ENCODE results near the gene ADGRV1.
"Not testable (repeated sequence)": the region's sequence is repeated elsewhere in the genome, so short reads cannot be mapped to it uniquely, and the experiment has no call there.

The ADGRV1 gene

DNA sequence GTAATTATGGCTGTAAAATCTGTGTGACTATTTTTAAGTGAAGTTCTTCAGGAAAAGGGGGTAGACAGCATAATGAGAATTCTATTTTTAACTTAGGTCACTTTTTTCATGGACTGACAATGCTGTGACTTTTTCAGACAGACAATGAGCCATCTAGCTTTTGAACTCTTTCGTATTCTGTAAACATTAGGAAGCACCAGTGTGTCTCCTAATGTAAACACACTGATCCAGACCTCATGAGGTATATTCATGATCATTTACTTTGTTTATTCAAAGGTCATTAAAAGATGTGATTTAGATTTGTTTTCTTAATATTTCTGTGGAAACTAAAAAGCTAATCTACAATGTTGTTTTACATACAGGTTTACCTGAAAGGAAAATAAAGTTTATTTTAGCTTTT lies 352.6 kb downstream of the ADGRV1 start:
- DNase-seq, result no peak

DNA sequence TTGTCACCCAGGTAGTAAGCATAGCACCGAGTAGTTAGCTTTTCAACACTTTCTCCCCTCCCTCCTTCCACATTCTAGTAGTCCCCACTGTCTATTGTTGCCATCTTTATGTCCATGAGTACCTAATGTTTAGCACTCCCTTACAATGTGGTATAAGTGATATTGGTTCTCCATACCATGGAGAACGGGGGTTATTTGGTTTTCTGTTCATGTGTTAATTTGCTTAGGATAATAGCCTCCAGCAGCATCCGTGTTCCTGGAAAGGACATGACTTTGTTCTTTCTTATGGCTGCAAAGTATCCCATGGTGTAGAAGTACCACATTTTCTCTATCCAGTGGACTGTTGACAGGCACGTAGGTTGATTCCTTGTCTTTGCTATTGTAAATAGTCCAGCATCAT lies 353.9 kb downstream of the ADGRV1 start:
- DNase-seq, result no peak

DNA sequence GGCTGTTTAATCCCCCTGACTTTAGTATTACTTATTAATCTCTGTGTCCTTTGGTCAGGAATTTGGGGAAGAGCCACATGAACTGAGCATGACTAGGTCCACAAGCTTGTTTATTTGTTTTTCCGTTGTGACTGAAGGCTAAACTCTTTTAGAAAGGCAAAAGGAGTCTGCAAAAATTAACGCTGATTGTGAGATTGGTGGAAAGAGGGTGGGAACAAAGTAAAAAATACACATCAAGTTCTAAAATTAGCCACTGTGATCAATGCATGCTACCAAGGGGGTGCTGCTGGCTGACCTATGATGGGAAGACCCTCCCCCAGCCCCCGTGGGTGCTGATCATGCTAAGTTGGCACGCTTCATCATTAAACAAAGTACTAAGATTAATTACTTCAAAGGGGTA lies 356.8 kb downstream of the ADGRV1 start:
- DNase-seq, result no peak

DNA sequence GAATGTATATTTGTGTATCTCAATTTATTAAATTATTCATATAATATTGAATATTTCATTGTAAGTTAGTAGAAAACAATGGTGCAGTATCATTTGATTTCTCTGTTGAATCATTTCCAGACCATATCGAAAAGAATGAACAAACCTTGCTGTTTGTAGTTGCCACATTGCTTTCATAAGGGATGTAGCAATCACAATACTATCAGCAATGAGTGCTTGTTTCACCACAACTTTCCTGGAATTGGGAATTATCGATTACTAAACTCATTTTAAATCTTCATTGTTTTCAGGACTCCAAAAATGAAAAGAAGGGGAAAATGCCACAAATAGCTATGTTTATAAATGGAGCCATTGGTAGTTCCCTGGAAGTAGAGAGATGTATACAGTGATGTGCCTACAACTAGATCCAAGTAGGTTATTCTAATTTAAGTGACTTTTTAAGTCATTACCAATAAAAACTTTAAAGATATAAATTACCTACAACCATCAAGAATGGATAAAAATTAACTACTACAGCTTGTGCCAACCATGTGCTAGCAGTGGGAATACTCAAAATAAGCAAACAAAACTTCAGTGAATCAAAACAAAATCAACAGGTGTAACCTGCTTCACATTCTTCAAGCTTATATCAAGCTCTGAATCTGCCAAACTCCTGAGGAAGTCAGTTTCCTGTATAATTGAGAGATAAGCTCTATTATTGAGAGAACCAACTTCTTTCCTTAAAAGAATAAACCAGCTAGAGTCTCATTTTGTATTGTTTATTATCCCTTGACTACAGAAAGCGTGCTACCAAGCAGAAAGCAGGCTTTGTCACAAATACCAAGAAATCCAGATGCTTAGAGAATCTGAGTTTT lies 358.6 kb downstream of the ADGRV1 start:
- DNase-seq, result no peak

DNA sequence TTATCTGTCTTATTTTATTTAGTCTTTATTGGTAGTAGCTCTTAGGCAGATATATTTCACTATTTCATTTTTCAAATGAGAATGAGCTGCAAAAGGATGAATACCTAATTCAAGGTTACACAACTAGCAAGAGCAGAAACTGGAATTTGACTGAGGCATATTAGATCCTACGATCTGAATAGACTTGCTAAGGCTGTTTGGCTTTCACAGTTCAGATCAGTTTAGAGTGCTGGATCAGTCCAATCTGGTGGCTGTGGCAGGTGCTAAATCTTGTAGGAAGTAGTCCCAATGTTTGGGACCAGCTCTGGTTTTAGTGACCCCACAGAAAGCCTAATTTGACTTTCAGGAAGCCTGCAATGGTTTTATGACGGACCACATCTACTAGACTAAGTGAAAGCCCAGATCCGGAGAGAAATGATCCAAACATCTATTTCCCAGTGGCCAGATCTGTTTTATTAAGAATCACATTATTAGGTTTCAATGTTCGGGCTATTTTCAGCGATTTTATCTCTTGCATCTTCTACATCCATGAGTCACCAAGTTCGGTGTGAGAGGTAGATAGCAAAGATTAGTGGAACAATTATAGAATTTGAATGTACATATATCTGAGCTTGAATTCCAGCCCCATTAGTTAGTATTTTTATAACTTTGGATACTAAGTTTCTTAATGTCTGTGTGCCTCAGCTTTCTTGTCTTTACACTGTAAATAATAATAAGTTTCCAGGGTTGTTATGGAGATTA lies 359.5 kb downstream of the ADGRV1 start:
- no peak for DNase-seq

DNA sequence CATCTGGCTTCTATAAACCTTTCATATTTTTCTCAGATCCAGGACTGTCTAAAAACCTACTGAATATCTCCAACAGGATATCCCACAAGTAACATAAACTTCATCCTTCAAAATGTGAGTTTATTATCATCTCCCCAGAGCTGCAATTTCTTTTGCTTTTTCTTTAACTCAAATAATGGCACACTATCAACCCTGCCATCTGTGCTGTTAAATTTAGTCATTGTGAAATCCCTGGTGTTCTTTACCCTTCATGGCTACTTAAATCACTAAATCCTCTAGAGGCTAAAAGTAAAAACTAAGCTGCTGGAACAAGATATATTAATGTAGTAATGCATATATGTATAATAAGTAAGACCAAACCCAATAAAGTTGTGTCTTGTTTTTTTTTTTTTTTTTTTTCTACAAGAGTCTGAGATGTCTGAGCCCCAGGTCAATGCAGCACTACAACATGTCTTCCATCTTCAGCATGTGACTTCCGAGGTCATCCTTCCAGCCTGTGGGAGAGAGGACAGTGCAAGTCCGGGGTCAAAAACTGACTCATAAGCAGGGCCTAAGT lies 362.9 kb downstream of the ADGRV1 start:
- DNase-seq, result no peak

DNA sequence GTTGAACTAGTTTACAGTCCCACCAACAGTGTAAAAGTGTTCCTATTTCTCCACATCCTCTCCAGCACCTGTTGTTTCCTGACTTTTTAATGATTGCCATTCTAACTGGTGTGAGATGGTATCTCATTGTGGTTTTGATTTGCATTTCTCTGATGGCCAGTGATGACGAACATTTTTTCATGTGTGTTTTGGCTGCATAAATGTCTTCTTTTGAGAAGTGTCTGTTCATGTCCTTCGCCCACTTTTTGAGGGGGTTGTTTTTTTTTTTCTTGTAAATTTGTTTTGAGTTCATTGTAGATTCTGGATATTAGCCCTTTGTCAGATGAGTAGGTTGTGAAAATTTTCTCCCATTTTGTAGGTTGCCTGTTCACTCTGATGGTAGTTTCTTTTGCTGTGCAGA lies 365.6 kb downstream of the ADGRV1 start:
- not testable (repeated sequence) for DNase-seq

DNA sequence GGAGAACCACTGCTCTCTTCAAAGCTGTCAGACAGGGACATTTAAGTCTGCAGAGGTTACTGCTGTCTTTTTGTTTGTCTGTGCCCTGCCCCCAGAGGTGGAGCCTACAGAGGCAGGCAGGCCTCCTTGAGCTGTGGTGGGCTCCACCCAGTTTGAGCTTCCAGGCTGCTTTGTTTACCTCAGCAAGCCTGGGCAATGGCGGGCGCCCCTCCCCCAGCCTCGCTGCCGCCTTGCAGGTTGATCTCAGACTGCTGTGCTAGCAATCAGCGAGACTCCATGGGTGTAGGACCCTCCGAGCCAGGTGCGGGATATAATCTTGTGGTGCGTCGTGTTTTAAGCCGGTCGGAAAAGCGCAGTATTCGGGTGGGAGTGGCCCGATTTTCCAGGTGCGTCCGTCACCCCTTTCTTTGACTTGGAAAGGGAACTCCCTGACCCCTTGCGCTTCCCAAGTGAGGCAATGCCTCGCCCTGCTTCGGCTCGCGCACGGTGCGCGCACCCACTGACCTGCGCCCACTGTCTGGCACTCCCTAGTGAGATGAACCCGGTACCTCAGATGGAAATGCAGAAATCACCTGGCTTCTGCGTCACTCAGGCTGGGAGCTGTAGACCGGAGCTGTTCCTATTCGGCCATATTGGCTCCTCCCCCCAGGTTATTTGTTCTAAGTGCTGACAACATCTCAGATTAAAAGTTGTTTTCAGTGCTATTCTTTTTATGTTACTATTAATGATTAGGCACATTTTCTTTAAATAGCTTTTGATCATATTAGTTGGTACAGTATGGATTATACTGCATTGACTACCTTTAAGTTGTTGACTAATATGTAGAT lies 370.6 kb downstream of the ADGRV1 start:
- not testable (repeated sequence) for DNase-seq

DNA sequence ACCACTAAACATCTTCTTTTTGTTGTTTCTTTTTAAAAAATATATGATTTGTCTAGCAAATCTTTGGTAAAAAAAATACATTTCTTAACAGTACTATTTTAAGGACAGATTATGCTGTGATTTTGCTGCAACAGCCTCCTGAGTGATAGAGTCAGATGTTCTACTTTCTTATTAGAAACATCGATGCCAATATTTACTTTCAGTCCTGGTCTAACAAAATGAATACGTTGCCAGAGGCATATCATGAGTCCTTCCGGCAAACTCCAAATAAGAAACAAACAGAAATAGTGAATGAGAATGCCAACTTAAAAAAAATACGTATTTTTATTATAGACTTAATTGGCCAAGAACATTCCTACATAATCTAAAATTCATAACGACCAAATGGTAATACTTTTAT lies 371.5 kb downstream of the ADGRV1 start:
- DNase-seq, result no peak

DNA sequence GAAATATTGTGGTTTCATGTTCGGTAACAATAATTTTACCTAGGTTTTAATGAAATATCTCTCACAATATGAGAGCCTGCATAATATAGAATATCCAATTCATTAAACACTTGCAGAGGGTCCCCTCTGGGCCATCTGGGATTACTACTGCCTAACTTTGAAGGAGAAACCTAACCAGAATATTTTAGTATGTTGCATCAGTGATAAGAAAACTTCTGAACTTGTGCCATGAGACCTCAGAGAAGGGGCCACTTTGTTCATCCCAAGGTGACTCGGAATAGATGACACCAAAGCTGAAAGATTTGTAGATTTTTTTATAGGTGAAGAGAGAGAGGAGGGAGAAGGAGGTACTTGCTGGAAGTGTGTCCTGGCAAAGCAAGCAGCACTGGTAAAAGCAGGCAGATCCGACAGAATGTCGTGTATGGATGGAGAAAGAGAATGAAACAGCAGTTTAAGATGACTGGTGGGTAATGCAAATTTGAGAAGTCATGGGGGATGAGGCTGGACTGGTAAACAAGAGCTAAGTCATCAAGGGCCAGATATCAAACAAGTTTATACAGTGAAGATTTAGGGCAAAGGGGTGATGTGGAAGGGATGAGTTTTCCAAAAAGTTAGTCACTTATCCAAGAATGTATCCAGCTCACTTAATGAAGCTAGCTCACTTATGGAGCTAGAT lies 372.3 kb downstream of the ADGRV1 start:
- DNase-seq, result no peak

DNA sequence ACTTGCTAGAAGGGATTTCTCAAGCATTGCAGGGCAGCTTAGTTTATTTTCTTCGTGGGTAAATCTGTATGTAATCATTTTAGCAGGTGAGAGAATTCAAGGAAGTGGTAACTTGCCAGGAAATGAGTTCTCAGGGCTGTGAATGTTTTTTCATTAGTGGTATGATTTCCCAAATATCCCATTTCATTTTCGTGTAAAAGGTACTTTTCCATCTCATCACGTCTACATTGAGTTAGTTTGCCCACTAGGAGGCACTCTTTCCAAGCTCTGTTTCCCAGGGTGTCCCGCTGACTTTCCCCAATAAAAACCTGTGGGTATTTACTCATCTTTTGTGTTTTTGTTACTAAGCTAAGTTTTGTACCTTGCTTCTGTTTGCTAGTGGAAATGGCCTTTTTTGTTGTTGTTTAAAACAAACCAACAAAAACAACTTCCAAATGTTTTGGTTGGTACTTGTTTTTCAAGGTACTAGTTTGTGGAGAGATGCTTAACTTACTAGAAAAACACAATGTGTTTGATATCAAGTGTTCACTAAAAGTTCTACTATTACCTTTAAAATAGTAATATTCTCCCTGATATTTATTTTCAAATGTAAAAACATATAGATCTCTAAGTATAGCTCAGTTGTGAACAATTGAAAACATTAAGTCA lies 373.6 kb downstream of the ADGRV1 start:
- peak in 2 of 14 donors; percentile 1 to 14 for DNase-seq

DNA sequence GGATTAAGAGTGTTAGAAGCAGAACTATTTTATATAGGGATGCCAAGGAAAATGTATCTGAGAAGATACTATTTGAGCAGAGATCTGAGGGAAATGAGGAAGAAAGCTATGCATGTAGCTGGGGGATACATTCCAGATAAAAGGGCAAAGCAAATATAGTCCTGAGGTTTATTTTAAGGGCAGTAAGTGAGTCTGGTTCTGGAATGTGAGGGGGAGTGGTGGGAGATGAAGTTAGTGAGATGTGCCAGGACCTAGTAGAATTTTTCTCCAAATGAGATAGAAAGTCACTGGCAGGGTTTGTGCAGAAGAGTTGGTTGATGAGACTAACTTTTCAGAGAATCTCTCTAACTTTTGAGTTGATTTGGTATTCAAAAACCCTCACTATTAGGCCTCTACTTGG lies 374.7 kb downstream of the ADGRV1 start:
- no peak for DNase-seq

DNA sequence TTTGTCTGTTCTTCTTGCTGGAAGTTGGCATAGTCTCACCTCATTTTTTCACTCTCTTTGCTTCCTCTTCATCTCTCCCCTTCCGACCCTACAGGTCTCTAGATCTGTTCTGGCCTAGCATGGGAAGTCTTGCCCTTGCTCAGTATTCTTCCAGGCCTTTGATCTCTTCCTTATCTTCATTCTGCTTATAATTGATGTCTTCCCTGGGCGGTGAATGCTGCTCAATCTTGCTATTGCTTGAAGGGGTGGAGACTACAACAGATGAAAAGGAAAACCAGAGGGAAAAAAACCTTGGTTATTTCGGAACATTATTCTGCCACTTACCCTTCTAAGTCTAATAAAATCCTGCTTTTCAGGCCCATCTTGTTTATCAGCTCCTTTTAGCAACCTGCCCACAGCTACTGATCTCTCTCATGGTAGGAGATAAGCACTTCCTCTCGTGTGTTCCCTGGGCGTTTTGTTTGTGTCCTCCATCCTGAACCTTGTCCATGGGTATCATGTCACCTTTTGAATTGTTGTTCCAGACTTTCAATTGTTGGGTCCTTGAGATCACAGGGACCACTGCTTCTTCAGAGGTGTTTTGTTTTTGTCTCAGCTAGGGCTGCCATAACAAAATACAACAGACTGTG lies 375.6 kb downstream of the ADGRV1 start:
- no peak for DNase-seq

DNA sequence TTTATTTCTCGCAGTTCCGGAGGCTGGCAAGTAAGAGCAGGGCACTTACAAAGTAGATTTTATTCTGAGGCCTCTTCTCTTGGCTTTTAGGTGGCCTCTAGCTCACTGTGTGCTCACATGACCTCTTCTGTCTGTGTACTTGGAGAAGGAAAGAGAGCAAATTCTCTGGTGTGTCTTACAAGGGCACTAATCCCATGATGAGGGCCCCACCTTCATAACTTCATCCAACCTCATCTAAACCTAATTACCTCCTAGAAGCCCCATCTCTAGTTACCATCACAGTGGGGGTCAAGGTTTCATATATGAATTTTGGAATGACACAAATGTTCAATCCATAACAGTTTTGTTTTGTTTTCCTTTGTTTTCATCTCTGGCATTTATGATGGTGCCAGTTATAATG lies 376.1 kb downstream of the ADGRV1 start:
- DNase-seq, result no peak

DNA sequence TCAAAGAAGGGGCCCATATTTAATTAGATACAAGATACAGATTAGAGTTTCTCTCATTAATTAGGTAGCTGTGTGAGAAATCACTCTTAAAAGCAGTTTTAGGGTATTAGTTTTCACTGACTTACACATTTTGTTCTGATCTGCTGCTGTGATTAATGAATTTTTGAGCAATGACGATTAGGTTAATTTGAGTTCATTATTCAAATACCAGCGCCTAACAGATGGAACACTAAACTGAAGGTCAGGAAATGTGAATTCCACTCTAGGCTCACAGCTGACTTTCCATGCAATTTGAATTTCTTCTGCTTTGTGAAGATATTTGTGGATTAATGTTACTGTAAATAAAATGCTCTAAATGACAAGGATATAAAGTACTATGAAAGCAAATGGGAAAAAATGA lies 380.6 kb downstream of the ADGRV1 start:
- DNase-seq, result no peak

DNA sequence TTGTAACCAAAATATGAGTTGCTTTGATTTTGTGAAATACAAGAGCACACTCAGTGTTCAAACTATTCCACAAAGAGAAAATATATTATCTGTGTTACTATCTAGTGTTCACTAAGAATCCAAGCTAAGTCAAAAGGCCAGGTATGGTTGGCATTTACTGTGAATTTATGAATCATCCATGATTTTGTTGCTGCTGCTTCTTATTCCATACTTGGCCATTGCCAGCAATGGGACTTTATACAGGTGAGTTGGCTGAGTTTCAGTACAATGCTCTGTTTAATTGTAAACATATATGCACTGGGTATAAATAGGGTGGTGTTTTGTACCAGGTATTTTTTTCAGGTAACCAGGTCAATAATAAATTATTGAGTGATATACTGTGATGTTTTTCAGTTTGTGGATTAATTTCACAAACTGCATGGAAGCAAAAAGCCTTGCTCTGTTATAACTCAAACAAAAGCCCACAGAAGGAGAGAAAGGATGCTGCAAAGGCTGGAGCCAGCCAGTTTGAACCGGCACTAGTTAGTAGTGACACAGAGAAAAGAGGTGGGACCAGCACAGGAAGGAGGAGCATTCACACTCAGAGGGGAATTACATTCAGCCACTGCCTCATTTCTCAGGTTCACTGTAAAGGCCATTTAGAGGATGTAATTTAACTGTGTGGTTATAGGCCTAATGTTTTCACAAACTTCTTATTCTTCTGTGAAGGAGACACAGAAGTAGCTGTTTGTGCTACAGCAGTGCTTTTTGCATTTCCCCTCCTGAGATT lies 381.8 kb downstream of the ADGRV1 start:
- DNase-seq, result peak in 1 of 14 donors; percentile 6

DNA sequence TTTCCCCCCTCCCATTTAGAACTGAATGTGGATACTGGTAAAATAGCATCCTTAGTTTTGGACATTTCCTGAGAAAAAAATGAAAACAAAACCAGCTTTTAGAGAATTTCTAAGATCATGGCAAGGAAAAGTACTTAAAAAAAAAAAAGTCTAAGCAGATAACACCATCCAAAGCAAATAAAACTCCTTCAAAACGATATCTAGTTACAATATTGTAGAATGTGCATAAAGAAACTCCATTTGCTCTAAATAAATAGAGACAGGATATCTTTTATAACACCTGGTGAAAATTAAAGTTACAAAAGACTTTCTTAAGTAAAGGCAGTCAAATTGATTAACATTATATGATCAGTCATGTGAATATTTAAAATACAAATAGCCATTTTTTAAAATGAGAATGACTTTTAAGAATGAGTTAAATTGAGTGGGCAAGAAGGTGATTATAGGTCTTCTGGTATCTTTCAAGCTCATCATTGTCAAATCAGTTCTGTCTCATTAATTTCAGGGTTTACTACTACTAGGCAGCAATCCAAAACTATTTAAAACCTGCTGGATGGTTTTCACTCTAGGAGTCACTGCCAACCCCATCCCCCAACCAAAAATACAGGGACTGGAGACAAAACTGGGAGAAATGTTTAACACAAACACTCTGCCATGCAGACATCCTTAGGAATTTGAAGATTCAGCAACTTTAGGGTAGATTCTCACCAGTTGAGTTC lies 382.6 kb downstream of the ADGRV1 start:
- no peak for DNase-seq

DNA sequence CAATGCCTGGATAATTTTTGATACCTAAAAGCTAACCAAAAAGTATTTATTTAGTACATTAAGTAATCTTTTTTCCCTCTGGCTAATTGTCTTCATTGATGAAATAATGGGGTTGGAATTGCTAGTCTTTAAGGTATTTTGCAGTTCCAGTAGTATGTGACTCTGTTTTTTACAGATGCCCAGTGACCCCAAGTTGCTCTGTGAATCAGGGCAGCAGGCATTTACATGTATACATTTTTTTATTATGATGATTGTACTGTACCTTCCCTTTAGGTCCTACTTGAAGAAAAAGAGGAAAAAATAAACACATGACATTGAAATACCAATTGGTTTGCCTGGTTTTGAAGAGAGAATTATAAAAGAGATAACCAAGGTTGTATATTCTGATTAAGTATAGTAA lies 385.5 kb downstream of the ADGRV1 start:
- no peak for DNase-seq

DNA sequence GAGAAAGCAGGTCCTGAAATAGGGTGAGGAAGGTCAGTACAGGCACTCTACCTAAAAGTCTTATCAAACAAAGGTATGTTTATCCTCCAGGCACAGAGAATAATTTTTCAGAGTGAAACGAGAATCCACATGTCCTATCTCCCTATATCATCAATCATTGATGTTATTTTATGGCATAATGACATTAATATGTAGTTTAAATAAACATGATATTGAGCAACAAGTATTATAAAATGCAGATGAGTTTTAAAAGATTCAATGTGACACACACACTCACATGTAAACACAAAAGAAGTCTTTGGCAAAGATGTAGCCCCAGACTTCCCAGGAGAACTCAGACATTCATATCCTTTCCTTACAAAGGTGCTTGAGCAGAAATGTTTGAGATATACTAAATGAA lies 389.1 kb downstream of the ADGRV1 start:
- no peak for DNase-seq

DNA sequence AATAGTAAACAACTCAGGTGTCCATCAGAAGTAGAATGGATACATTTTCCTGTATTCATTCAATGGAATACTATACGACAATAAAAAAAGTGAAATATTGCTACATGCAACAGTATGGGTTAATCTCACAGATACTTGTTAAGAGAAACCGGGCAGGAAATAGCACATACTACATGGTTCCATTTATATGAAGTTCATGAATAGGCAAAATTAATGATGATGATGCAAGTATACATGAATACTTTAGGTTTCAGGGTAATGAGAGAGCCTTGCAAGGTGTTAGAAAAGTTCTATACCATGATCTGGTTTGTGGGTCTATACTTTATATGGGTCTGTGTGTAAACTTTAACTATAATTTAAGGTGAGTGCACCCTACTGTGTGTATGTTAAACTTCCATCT lies 390.4 kb downstream of the ADGRV1 start:
- DNase-seq, result no peak
